Amygdala (tissue), 56 donors: ENCODE measurements around the gene DOP1A.

Source experiments
- DNase-seq, 56 donors: peaks; one replicate each; lab custom pipeline; 2025; lab: John Stamatoyannopoulos, UW

Gene DOP1A

DNA sequence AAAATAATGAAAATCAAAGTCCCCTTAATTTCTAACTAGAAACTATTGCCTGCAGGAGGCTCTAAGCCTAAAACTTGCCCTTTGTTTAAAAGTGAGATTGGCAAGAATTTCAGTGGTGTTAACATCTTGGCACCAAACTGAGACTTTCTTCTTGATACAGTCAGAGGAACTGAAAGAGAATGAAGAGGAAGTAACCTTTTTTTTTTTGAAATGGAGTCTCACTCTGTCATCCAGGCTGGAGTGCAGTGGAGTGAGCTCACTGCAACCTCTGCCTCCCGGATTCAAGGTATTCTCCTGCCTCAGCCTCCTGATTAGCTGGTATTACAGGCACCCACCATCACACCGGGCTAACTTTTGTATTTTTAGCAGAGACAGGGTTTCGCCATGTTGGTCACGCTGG lies 3.6 kb downstream of the DOP1A start:
- no peak for DNase-seq

DNA sequence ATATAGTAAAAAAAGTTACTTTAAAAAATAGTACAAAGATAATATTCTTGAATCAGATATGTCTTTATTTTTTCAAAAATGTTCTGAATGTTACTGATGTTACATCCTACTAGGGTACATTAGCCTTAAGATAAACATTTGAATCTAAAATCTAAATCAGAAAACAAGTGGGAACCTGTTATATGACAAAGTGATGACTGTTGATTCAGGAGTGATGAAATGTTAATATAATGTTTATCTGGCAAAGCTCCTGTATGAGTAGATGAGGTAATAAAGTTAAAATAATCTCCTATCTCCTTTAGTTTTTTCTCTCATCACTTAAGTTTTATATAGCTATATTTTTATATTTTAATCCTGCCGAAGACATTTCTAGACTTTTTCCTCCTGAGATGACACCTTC lies 4.2 kb downstream of the DOP1A start:
- DNase-seq, result no peak

- DNase-seq, result no peak
Observed at GRCh38 chr6:83072726-83073125, 5.3 kb downstream of the DOP1A start.

- peak in 1 of 56 donors; percentile 2 for DNase-seq
Observed at GRCh38 chr6:83073615-83074014, 6.1 kb downstream of the DOP1A start.

GRCh38 chr6:83083476-83083875 lies 16.0 kb downstream of the DOP1A start:
- no peak for DNase-seq

- DNase-seq, result no peak
Observed at GRCh38 chr6:83086751-83087150, 19.3 kb downstream of the DOP1A start.

- DNase-seq, result no peak
Observed at GRCh38 chr6:83092756-83093399, 25.4 kb downstream of the DOP1A start.

GRCh38 chr6:83096791-83097190 lies 29.3 kb downstream of the DOP1A start:
- DNase-seq, result no peak

GRCh38 chr6:83097204-83097603 lies 29.7 kb downstream of the DOP1A start:
- no peak for DNase-seq

DNA sequence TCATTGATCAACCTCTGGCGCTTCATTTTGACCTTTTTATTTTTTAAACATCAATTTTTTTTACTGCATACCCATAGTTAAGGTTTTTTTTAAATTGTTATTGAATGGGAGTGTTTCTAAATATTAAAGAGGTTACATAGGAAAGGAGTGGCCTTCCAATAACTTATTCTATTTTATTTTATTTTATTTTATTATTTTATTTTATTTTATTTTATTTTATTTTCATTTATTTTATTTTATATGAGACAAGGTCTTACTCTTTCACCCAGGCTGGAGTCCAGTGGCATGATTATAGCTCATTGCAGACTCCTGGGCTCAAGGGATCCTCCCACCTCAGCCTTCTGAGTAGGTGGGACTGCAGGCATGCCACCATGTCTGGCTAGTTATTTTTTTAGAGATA lies 30.2 kb downstream of the DOP1A start:
- no peak for DNase-seq

GRCh38 chr6:83098589-83098988 lies 31.1 kb downstream of the DOP1A start:
- no peak for DNase-seq

GRCh38 chr6:83108378-83108777 lies 40.9 kb downstream of the DOP1A start:
- no peak for DNase-seq

- DNase-seq, result no peak
Observed at GRCh38 chr6:83113258-83113657, 45.8 kb downstream of the DOP1A start.

- no peak for DNase-seq
Observed at GRCh38 chr6:83114164-83114563, 46.7 kb downstream of the DOP1A start.

DNA sequence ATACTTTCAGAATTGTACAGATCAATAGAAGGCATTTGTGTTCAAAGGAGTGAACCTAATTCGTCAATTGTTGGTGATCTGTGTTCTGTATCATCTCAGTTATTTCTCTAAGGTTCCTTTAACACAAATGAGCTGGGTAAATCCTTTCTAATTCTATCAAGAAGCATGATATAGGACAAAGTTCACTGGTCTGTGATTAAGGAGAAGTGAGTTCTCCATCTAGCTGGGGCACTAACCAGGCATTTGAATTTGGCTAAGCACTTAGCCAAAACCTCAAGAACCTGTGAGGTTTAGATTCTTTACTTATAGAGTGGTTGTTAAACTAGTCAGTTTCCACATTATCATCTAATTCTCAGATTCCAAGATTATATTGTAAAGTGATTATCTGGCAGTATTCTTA lies 50.3 kb downstream of the DOP1A start:
- no peak for DNase-seq

- DNase-seq, result no peak
Observed at GRCh38 chr6:83119742-83120300, 52.4 kb downstream of the DOP1A start.

- DNase-seq, result no peak
Observed at GRCh38 chr6:83124553-83124952, 57.1 kb downstream of the DOP1A start.

GRCh38 chr6:83125425-83125824 lies 58.0 kb downstream of the DOP1A start:
- DNase-seq, result no peak

- DNase-seq, result no peak
Observed at GRCh38 chr6:83126223-83126622, 58.8 kb downstream of the DOP1A start.

DNA sequence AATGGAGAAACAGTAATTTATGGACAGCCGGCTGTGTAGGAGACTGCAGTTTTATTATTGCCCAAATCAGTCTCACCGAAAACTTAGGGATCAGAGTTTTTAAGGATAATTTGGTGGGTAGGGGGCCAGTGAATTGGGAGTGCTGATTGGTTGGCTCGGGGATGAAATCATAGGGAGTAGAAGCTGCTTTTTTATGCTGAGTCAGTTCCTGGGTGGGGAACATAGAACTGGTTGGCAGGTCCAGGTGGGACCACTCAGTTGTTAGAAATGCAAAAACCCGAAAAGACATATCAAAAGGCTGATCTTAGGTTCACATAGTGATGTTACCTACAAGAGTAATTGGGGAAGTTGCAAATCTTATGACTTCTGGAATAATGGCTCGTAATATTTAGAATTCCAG lies 59.3 kb downstream of the DOP1A start:
- DNase-seq, result no peak

- DNase-seq, result no peak
Observed at GRCh38 chr6:83127258-83127657, 59.8 kb downstream of the DOP1A start.

GRCh38 chr6:83127976-83128375 lies 60.5 kb downstream of the DOP1A start:
- DNase-seq, result no peak

GRCh38 chr6:83132121-83132520 lies 64.7 kb downstream of the DOP1A start:
- no peak for DNase-seq
